CD4-positive, alpha-beta T cell treated with Interleukin-21 for 1 hour (primary cell): ENCODE results near the gene MAJIN.

Source experiments
- DNase-seq: peaks from one replicate; pipeline ENCODE4 v3.0.0-alpha.2; 2020

Gene MAJIN

DNA sequence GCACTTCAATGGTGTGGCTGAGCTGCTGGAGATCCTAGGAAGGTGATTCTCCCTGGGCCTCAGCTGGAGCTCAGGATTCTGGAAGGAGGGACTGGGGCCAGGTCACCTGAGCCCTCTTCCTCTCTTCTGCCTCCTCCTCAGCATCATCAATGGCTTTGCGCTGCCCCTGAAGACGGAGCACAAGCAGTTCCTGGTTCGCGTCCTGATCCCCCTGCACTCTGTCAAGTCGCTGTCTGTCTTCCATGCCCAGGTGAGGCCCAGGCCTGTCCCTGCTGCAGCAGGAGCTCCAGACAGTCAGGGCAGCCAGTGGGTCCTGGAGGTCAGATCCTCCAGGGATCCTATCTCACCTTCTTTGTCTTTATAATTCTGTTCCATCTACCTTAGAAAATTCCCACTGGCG is 41.6 kb downstream of the MAJIN start:
- DNase-seq = no peak

DNA sequence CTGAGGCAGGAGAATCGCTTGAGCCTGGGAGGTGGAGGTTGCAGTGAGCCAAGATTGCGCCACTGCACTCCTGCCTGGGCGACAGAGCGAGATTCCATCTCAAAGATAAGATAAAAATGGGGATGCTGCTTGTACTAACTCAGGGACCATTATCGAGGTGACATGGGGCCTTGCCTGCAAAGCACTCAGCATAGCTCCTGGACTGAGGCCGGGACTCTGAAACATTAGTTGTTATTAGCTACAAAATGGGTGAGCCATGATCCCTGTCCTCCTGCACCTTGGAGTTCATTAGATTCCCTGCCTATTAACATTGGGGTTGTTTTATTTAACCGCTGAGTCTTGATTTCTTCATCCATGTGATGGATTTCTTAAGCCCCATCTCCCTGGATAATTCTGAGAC is 42.3 kb downstream of the MAJIN start:
- DNase-seq = no peak

DNA sequence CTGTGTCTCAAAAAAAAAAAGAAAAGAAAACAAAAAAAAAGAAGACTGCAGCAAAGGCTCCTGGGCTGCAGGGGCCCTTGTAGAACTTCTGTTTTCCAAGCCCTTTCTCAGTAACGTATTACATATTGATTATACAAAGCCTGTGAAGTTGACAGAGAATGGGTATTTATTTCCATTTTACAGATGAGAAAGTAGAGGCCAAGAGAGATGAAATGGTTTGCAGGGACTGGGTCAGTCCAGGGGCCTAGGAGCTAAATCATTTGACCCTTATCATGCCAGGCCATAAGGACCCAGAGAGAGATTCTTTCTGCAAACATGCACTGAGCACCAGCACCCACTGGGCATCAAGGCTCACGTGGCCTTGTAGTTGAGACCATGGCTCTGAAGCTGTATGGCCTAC is 43.0 kb downstream of the MAJIN start:
- no peak for DNase-seq

DNA sequence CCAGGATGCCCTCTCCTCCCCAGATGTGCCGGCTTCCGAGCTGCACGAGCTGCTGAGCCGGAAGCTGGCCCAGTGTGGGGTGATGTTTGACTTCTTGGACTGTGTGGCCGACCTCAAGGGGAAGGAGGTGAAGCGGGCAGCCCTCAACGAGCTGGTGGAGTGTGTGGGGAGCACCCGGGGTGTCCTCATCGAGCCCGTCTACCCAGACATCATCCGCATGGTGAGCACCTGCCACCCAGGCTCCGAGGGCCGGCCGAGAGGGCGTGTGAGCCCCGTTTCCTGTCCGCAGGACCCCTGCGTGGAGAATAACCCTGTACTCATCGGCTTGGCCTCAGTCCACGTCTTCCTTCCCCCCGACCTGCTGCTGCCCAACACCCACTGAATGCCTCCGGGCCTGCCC is 45.2 kb downstream of the MAJIN start:
- DNase-seq = no peak

DNA sequence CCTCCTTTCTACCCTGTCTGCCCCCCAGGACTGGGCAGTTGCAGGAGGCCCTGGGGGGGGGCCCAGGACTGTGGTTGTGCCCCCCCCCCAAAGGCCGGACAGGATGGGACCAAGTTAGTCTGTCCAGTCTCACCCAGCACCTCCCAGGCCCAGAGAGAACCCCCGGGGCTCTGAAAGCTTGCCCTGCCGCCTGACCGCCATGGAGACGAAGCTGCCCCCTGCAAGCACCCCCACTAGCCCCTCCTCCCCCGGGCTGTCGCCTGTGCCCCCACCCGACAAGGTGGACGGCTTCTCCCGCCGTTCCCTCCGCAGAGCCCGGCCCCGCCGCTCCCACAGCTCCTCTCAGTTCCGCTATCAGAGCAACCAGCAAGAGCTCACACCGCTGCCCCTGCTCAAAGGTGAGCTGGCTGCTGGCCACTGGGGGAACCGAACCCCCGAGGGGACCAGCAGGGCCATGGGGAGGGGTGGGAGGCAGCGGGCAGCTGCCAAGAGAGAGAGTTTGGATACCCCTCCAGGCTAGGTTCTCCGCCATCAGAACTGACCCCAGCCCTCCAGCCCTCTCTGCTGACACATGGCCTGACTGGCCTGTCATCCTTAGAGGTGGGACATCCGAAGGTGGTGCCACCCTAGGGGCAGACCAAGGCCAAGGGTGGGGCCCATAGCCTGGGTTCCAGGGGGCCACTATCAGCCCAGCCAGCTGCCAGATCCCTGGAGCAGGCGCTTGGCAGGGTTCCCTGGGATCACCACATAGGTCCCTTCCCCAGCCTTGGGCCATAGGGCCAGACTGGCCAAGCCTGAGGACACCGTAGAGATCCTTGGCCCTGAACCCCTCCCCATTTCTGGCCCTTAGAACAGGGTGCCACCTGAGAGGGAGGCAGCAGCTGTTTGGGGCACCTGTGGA is 46.1 kb downstream of the MAJIN start:
- DNase-seq = no peak

DNA sequence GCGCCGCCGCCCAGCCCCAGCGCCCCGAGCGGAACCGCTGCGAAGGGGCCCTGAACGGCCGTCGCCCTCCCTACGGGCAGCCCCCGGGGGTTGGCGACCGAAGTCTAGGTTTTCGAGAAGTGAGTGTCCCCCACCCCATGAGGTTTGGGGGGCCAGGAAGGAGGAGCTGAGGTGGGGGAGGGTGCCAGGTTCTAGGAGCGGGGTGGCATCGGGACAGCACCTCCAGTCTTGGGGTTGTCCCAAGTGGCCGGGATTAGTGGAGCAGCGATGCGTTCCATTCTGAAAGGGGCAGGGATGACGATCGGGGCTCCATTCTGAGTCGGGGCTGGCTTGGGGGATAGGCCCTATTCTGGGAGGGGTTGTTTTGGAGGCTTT is 47.0 kb downstream of the MAJIN start:
- no peak for DNase-seq

DNA sequence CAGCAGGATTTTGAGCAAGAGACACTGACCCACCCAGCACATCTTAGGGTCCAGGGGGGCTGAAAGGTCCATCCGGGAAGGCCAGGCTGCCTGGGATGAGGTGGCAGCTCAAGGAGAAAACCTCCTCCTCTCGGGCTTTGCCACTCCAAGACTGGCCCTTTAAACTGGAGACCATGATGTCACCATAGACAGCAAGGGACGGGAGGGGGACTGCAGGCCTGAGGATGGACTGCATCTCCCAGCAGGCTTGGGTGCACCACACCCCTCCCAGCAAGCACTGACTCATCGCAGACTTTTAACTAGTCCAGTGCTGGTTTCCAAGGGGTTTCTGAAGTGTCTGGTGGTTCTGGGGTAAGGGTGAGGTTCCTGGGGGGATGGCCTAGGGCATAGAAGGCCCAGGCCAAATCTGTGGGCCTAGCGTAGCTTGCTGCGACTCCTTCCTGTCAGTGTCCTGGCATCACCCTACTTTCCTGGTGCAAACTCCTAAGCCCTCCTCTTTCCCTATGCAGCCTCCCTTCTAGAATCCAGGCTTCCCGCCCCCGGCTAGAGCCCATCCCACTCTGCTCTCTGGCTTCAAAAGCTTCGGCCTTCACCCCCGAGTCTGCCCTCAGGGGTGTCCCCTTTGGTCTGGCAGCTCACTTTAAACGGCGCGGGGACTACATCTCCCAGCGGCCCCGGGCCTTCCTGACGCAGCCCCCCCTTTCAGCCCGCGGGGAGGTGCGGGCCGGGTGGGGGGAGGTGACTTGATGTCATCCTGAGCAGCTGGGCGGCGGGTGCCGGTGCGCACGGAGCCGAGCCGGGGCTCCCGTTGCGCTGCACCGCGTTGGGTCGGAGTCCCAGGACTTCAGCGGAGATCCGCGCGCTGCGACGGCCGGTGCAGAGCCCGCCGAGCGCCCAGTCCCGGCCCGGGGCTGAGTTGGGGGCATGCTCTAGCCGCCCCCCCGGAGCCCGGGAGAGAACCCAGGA is 47.7 kb downstream of the MAJIN start, which contains the start of gene PPP2R5B:
Gene PPP2R5B (plus strand): TSS at position 746 of the 966 bp plus-strand sequence. CDS start 1,046 bp downstream, outside the sequence.
- DNase-seq = peak; percentile 91

DNA sequence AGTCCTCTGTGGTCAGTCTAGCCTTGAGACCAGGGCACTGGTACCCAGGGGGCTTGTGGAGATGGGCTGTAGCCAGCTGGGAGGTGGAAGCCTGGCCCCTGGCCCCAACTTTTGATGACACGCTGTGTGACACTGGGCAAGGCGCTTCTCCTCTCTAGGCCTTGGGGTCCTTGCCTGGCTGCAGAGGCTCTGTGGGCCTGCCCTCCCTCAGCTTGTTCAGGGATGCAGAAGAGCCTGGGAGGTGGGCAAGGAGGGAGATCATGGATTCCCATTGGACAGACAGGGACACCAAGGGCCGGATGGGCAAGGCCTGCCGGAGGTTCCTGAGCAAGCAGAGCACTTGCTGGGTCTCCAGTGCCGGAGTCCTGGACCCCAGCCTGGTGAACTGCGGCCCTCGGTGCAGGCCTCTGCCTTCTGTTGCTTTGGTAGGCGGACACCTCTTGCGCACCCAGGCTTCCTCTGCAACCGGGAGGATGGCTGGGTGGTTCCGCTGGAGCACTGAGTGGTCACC is 48.7 kb downstream of the MAJIN start:
- no peak for DNase-seq

DNA sequence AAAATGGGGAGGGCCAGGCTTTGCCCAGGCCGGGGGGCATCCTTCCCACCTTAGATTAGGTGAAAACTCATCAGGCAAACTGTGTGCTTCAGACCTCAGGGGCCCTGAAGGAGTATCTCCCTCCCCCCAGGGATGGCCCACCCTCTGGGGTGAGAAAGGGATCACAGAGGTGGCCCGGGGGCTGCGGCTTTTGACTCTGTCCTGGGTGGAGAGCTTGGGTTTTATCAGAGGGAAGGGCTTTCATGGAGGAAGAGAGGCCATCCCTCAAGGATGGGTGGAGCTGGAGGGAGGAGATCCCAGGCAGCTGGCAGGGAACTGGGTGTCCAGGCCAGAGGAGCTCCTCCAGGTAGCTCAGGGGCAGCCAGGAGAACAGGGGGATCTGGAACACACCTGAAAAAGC is 50.5 kb downstream of the MAJIN start:
- no peak for DNase-seq

DNA sequence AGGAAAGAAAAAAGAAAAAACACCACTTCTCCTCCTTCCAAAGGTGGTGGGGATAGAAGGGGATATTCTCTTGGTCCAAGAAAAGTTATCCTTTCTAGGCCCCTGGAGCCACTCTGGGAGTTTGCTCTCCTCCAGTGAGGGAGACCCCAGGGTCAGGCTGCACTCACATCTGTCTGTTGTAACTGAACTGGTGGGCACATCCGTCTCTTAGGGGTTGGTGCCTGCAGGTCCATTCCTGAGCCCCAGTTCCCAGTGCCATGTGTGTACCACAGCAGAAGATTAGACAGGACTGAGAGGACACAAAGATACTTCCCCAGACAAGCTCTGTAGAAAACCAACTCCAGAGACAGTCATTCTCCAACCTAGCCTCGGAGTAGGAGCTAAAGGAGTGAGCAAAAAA is 51.8 kb downstream of the MAJIN start:
- no peak for DNase-seq

DNA sequence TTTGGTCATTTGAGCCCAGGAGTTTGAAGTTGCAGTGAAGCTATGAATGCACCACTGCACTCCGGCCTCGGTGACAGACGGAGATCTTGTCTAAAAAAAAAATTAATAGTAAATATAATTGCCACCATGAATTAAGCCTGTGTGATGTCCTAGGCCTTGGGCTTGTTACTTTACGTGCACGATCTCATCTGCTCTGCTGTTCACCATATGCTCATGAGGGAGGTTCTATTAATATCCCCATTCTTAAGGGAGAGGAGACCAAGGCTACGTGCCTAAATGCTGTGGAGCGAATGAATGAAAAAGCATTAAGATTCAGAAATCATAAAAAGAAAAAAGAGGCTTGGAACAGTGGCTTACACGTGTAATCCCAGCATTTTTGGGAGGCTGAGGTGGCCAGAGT is 52.3 kb downstream of the MAJIN start:
- no peak for DNase-seq

DNA sequence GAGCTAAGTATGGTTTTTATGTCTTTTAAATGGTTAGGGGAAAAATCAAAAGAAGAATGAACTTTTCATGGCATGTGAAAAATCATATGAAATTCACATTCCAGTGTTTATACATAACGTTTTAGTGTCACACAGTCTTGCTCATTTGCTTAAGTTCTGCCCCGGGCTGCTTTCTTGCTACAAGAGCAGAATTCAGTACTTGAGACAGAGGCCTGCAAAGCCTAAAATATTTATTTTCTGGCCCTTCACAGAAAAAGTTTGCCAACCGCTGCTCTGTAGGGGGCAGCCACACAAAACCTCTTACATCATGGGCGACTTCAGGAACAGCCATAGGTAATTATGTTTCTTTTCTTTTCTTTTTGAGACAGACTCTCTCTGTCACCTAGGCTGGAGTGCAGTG is 53.9 kb downstream of the MAJIN start:
- DNase-seq = no peak

DNA sequence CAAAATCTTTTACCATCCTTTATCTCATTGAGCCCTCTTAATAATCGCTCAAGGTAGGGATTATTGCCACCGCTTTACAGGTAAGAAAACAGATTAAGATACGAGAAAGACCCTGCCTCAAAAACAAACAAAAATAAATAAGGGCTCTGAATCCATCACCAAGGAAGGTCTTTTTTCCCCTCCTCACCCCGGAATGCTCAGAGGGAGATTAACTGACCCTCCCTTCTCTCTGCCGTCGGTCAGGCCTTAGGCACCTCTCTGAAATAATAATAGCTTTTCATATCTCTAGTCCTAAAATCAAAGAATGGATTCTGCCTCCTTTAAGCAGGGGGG is 54.3 kb downstream of the MAJIN start:
- DNase-seq = no peak

DNA sequence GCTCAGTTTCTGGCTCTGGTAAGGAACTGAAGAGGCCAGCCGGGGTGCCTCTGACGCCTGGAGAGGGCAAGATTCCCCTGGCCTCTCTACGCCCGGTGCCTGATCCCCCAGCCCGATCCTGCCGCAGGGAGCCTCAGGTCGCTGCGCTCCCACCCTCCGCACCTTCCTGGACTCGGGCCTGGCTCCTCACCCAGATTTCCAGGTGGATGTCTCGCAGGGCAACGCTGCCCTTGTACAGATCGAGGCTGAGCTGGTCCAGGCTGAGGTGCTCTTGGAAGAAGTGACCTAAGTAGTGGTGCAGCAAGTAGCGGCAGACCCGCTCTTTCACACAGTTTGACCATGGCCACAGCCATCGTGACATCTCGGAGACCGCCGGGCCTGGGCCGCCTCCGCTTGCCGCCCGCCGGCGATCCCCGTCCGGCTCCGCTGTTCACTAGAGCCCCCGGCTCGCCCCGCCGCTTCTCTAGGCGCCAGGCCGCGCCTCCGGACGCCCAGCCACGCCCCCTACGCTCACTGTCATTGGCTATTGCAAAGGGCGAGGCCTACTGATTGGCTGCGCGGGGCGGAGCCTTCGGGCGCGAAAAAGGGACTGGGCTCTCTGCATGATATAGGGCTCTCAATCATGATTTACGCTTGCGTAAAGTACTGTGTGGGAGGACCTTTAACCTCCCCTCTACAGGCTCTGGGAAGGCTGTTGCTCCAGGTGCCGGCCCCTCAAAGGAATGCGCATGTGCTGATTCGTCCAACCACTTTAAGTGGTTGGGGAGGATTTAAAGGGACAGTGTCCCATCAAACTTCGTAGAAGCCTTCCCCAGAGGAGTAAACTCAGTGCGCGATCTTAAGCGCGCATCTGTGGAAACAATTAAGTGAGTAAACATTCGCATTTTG is 54.9 kb downstream of the MAJIN start, which contains the start of gene ATG2A:
Gene ATG2A (minus strand): TSS at position 435 of the 888 bp plus-strand sequence. CDS start 74 bp downstream, at position 361.
- DNase-seq = peak; percentile 100

DNA sequence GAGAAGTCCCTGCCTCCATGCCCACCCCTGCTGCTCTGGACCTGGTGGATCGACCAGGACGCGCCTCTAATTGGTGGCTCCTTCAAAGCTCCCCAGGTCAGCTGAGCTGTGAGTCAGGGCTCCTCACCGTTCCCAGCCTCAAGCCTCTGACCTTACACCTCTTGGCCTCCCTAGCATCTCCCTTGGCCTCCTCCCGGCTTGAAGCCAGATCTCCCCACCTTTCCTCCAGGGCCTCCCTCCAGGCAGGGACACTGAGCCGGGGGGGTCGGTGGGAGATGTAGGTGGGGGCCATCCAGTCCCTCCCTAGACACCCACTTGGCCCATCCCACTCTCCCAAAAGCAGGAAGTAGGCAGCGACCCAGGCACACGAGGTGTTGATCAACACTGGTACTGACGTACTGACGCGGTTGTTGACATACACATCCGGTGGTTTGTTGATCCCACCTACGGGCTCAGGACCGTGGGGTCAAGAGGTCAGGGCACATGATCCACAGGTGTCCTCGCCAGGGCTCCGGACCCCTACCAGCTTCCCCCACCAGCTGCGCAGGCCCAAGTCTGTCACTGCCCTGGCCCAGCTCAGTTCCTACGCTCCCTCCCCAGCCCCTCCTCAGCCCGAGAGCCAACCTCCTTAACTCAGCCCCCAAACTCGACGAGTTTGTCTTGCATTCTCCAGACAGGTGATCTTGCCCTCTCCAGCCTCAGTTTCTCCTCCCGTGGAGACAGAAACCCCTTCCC is 55.7 kb downstream of the MAJIN start:
- DNase-seq = peak; percentile 72

DNA sequence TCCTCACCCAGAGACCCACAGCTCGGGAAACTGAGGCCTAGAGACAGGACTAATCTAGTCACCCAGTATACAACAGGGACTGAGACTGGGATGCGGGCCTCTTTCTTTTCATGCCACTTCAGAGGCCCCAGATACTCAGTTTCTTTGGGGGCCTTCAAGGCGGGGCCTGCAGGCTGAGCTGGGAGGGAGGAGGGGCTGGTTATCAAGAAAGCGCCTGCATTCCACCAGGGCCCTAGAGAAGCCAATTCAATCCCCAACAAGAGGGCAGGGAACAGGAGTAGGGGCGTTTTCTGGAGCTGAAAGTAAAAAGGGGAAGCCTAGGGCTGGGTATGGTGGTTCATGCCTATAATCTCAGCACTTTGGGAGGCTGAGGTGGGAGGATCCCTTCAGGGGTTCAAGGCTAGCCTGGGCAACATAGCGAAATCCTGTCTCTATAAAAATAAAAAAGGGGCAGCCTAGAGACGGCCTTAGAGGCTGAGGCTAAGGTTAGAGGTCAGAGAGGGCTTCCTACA is 56.5 kb downstream of the MAJIN start:
- DNase-seq = no peak

DNA sequence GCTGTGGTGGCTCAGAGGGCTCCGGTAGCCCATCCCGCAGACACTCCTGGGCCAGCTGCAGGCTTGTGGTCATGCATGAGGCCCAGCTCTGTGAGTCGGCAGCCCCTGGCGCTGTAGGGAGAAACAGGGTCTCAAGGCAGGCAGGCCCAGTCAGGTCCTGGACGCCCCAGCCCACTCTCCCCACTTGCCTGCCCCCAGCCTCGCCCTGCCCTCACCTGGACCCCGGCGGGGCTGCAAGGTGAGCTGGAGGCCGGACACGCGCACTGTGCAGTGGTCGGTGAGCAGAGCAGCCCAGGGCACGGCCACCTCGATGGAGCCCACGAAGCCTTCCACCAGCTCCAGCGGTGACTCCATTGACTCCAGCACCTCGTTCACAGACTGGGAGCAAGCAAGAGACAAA is 57.8 kb downstream of the MAJIN start:
- no peak for DNase-seq

DNA sequence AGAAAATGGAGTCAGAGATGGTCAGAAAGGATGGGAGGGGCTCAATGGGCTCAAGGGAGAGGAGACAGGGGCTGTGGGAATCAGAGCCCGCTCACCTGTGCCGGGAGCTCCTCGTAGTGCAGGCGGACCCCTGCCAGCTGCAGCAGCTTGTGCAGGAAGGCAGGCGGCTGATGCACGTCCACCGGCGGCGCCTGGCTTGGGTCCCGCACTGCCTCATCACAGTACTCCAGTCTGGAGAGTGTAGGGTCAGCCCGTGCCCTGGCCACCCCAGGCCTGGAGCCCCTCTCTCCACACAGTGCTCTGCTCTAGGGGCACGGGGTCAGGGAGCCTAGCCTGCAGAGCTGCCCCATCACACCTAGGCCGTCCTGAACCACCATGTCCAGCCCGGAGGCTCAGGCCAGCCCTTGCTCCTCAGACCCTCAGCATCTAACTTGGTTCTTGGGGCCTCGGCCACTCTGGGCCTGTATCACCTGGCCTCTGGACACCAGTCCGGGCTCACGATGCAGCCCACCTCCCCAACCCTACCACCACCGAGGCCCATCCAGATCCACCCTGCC is 58.7 kb downstream of the MAJIN start:
- no peak for DNase-seq

DNA sequence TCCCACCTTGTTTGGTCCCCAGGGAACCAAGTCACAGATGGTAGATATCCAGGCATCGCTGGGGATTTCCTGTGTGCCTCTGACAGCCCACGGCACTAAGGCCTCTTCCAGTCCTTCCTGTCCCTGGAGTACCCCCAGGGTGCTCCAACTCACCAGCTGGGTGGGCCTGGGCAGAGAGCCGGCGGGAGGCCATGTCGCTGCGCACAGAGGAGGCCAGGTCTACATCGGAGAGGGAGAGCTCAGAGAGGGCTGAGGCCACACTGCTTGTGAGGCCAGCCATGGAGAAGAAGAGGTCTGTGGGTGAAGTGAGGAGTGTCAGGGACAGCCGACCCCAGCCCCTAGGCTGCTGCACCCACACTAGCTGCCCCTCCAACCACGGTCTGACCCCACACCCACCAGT is 60.2 kb downstream of the MAJIN start:
- DNase-seq = no peak

DNA sequence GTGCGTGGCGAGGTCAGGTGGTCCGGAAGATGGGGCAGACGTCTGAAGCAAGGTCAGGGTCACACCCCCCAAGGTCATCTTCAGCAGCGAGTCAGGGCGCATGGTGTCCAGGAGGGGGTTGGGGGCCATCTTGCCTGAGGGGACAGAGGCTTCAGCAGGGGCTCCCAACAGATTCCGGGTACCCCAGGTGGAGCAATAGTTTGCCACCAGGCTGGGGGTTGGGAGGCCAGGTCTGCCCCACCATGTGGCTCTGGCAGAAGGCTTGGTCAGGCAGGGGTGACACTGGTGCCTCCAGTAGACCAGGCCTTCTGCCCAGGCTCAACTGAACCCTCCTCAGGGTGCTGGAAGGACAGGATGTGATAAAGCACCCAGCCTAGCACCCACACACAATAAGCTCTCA is 60.8 kb downstream of the MAJIN start:
- no peak for DNase-seq

DNA sequence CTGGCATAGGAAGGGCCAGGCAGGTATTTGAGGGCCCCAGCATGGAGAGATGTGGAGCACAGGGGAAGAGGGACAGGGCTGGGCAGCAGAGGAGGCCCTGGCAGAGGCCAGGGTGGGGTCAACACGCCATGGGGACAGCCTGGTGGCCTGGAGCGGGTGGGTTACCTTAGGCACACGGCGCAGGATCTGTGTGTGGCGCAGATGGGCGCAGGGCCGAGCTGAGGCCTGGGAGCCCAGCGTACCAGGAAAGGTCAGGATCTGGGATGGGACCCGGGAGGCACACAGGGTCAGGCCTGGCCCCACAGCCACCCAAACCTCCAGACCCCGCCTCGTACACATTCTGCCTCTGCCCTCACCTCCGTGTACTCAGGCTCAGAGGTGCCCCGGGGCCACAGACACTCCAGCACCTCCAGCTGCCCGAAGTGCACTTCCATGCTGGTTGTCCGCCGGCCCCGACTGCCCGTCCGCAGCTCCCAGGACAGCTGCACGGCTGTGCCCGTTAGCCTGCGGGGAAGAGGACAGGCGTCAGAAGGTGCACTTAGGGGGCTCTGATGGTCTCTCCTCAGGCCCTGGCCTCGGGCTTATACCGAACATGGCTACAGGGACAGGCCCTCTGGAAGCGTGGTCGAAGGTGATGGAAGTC is 61.3 kb downstream of the MAJIN start:
- DNase-seq = no peak
